Measurements from ENCODE around the gene EHD4.

GRCh38 chr15:41954036-41954435 lies 18.3 kb downstream of the EHD4 start:
- TF ChIP-seq CTCF (conservative IDR thresholded peaks at IDR 0.05) (no peak), ZFX (IDR thresholded peaks at IDR 0.05) (no peak)
